Neutrophil (primary cell): ENCODE data around the gene LRBA.
"Not testable (repeated sequence)": the region's sequence is repeated elsewhere in the genome, so short reads cannot be mapped to it uniquely, and the experiment has no call there.

Experiments used
- H3K27ac ChIP-seq: fragments of 200-600 bp; sonication (generic); 2 replicates; pipeline ENCODE4 v1.5.1; 2016; ENCODE audit warnings: mild to moderate bottlenecking, moderate library complexity
- H3K27me3 ChIP-seq: fragments of 200-600 bp; sonication (generic); 2 replicates; pipeline ENCODE4 v1.6.0; 2016; ENCODE audit warnings: mild to moderate bottlenecking
- H3K36me3 ChIP-seq: fragments of 200-600 bp; sonication (generic); 2 replicates; pipeline ENCODE4 v1.5.1; 2017
- H3K4me1 ChIP-seq, 2 experiments: fragments of 200-600 bp in 1 of 2; sonication (generic) in 1 of 2; 1 replicate in 1 of 2; 2 replicates in 1 of 2; pipeline versions ENCODE4 v1.5.1 to v1.6.1; 2013 to 2016; ENCODE audit warnings: low read depth in 1 of 2, low read length in 1 of 2, mild to moderate bottlenecking in 1 of 2, moderate library complexity in 1 of 2; ENCODE audit not compliant: control insufficient read depth in 1 of 2, insufficient read depth in 1 of 2
- H3K4me3 ChIP-seq, 2 experiments: fragments of 200-600 bp in 1 of 2; sonication (generic) in 1 of 2; 1 replicate in 1 of 2; 2 replicates in 1 of 2; pipeline ENCODE4 v1.5.1; 2013 to 2016; ENCODE audit warnings: low read depth in 1 of 2, low read length in 1 of 2, mild to moderate bottlenecking in 1 of 2, moderate library complexity in 1 of 2
- H3K9me3 ChIP-seq: fragments of 200-600 bp; sonication (generic); 2 replicates; pipeline ENCODE4 v1.5.1; 2016
- TF ChIP-seq, protein P1 (sequence below): fragments of 200-600 bp; sonication (generic); IDR thresholded peaks from 2 replicates; pipeline ENCODE4 v1.5.1; 2016; ENCODE audit warnings: antibody characterized with exemption

The LRBA gene

DNA sequence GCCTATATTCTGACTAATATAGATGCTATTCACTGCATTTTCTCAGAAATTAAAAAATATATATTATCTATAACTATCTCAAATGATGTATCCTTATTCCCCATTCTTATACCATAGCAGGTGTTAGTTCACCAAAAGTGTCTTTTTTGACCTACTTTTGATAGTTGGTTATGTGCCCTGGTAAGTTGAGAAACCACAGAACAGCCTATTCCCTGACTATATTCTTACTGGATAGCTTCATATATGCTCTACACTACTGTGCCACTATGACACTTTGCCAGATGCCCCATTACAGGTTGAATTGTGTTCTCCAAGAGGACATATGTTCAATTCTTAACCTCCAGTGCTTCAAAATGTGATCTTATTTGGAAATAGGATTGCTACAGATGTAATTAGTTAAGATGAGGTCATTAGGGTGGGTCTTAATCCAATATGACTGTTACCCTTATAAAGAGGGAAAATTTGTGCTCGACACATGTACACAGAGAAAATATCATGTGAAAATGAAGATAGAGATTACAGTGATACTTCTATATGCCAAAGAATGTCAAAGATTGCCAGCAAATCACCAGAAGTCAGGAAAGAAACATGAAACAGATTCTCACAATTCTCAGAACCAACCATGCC, 76.1 kb downstream of the LRBA start:
- Histone ChIP-seq H3K36me3 (no peaks in the 10 kb centered on the region), H3K9me3 (no peaks in the 10 kb centered on the region), H3K27ac (no peak overlapping the region), H3K27me3 (no peaks in the 10 kb centered on the region), H3K4me1 (no peaks in the 10 kb centered on the region), H3K4me3 (no peak overlapping the region)
- TF ChIP-seq, protein P1, sequence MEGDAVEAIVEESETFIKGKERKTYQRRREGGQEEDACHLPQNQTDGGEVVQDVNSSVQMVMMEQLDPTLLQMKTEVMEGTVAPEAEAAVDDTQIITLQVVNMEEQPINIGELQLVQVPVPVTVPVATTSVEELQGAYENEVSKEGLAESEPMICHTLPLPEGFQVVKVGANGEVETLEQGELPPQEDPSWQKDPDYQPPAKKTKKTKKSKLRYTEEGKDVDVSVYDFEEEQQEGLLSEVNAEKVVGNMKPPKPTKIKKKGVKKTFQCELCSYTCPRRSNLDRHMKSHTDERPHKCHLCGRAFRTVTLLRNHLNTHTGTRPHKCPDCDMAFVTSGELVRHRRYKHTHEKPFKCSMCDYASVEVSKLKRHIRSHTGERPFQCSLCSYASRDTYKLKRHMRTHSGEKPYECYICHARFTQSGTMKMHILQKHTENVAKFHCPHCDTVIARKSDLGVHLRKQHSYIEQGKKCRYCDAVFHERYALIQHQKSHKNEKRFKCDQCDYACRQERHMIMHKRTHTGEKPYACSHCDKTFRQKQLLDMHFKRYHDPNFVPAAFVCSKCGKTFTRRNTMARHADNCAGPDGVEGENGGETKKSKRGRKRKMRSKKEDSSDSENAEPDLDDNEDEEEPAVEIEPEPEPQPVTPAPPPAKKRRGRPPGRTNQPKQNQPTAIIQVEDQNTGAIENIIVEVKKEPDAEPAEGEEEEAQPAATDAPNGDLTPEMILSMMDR, result no peak

DNA sequence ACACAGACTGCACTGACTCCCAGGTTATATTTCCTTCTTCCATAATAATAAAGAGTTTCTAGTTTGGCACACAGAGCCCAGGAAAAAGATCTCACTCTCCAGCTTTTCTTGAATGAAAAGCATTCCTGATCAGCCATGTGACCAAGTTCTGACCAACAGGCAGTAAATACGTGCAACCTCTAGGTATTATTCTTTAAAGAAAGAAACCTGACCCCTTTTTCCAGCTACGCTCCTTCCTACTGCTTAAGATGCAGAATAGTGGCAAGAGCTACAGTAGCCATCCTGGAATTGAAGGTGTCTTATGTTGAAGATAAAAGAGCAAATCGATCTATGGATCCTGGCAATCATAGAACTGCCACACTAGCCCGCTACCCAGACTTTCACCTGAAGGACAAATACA, 76.7 kb downstream of the LRBA start:
- no peak overlapping the region for H3K27ac ChIP-seq

DNA sequence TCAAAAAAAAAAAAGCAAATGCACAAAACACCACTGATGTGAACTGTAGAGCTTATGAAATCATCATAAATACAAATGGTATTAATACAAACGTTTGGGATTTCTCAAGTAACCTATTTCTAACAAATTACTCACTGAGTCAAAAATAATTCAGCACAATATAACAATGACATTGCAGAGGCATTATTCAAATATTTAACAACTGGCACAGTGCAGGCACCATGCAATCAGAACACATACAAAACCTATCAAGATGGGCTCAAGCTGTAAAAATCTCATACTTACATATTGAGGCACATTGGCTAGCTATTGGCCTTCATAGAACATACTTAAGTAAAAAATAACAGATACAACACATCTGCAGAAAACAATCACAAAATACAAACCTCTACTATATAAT, 81.1 kb downstream of the LRBA start:
- Histone ChIP-seq H3K4me1 (no peaks in the 10 kb centered on the region), H3K4me3 (no peak overlapping the region), H3K36me3 (no peaks in the 10 kb centered on the region), H3K27me3 (no peaks in the 10 kb centered on the region), H3K9me3 (no peaks in the 10 kb centered on the region), H3K27ac (no peak overlapping the region)
- TF ChIP-seq, protein P1, result no peak

More for the DNA sequence above, 76.7 kb downstream of the LRBA start:
- no peaks in the 10 kb centered on the region for H3K9me3 ChIP-seq
- no peak overlapping the region for H3K4me3 ChIP-seq
- TF ChIP-seq, protein P1, result no peak
- H3K27me3 ChIP-seq, result no peaks in the 10 kb centered on the region
- no peaks in the 10 kb centered on the region for H3K36me3 ChIP-seq
- H3K4me1 ChIP-seq, result no peaks in the 10 kb centered on the region

DNA sequence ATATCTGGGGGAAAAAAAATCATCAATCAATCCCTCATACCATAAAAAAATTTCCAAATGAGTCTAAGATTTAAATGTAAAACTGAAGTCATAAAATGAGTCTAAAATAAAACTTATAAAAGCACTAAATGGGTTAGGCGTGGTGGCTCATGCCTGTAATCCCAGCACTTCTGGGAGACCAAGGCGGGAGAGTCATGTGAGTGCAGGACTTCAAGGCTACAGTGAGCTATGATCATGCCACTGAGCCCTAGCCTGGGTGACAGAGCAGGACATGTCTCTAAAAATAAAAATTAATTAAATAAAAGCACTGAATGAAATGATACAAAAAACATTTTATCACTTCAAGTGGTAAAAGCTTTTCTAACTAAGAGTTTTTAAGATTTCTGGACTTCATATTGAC, 83.3 kb downstream of the LRBA start:
- no peak overlapping the region for H3K27ac ChIP-seq
- H3K4me3 ChIP-seq, result no peak overlapping the region
- no peaks in the 10 kb centered on the region for H3K36me3 ChIP-seq
- H3K9me3 ChIP-seq, result no peaks in the 10 kb centered on the region
- TF ChIP-seq, protein P1, result no peak
- no peaks in the 10 kb centered on the region for H3K27me3 ChIP-seq
- H3K4me1 ChIP-seq, result no peaks in the 10 kb centered on the region

DNA sequence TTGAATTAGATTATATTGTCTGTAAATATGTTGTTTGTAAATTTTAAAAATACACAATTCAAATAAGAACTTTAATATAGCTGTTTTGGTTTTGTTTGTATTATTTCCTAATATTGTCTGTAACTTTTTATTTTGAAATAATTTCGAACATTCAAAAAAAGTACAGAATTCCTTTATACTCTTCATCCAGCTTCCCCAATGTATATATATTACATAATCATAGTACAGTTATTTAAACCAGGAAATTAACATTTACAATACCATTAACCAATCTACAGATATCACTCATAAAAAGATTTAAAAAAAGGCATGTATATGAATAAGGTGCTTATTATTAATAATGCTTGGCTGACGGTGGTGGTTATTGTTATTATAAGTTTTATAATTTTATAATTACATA, 84.1 kb downstream of the LRBA start:
- H3K9me3 ChIP-seq, result no peaks in the 10 kb centered on the region
- TF ChIP-seq, protein P1, result no peak
- H3K27ac ChIP-seq, result no peak overlapping the region
- H3K27me3 ChIP-seq, result no peaks in the 10 kb centered on the region
- no peak overlapping the region for H3K4me3 ChIP-seq
- H3K36me3 ChIP-seq, result no peaks in the 10 kb centered on the region
- no peaks in the 10 kb centered on the region for H3K4me1 ChIP-seq

DNA sequence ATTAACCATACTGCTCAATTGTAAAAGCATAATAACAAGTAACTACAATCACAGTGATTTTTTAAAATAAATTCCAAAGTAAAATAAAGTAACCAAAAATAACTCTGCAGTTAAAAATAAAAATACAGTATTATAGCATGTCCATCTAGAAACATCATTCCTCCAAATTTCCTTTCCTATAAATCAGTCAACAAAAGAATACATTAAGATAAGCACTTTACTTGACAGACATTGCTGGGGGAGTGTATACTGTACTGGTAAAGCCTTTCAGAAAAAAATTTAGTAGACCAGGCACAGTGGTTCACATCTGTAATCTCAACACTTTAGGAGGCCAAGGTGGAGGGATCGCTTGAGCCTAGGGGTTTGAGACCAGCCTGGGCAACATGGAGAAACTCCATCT, 91.1 kb downstream of the LRBA start:
- H3K4me1 ChIP-seq, result no peaks in the 10 kb centered on the region
- TF ChIP-seq, protein P1, result no peak
- no peaks in the 10 kb centered on the region for H3K36me3 ChIP-seq
- H3K4me3 ChIP-seq, result no peak overlapping the region
- no peak overlapping the region for H3K27ac ChIP-seq
- H3K9me3 ChIP-seq, result no peaks in the 10 kb centered on the region
- no peaks in the 10 kb centered on the region for H3K27me3 ChIP-seq

DNA sequence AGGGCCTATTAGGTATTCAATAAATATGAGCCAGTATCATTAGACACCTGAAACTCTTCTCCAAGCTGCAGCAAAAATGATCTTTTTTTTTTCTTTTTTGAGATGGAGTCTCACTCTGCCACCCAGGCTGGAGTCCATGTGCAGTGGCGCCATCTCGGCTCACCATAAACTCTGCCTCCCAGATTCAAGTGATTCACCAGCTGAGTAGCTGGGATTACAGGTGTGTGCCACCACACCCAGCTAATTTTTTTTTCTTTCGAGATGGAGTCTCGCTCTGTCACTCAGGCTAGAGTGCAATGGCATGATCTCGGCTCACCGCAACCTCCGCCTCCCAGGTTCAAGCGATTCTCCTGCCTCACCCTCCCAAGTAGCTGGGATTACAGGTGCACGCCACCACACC, 93.6 kb downstream of the LRBA start:
- H3K36me3 ChIP-seq, H3K27me3 ChIP-seq, H3K4me1 ChIP-seq, H3K9me3 ChIP-seq, H3K27ac ChIP-seq, H3K4me3 ChIP-seq: not testable (repeated sequence)

DNA sequence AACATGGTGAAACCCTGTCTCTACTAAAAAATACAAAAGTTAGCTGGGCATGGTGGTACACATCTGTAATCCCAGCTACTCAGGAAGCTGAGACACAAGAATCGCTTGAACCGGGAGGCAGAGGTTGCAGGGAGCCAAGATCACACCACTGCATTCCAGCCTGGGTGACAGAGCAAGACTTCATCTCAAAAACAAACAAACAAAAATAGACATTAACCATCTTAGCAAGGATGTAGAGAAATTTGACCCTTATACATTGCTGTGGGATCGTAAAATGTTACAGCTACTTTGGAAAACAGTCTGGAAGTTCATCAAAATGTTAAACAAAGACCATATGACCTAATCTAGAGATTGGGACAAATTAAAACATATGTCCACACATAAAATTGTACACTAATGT, 96.5 kb downstream of the LRBA start:
- not testable (repeated sequence) for H3K36me3 ChIP-seq, H3K4me3 ChIP-seq

More for the DNA sequence above, 96.5 kb downstream of the LRBA start:
- H3K27ac ChIP-seq, H3K27me3 ChIP-seq, H3K9me3 ChIP-seq, H3K4me1 ChIP-seq: not testable (repeated sequence)
